Measurements from ENCODE around the gene ARF3.

DNA sequence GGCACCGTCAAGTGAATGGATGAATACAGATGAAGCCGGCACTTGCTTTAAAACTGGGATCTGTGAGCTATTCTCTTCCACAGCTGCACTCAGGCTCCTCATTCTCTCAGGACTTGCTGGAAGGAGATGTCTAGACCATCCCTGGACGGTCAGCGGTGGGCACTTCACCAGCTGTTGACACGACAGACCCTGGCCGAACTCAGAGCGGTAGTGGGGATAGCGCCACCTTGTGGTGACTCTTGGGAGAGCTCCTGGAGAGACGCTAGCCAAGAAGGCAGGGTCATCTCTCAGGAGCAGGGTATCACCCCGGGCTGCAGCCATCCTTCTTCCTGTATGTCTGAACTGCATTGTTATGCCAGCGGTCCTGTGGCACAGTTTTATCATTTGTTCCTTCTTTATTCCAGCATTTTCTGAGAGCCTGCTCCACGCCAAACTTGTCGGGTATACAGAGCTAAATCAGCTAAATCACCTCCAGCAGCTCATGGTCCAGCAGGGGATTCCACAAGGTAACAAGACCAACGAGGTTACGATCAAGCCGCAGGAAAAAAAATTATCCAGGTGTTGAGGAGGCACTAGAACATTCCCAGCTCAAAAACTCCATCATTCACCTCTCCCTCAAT, 30.9 kb upstream of the ARF3 start:
- no peak for TF ChIP-seq EZH2phosphoT487 (IDR thresholded peaks at IDR 0.05; ENCODE audit: insufficient read depth, low read depth)
- TF ChIP-seq EZH2 (IDR thresholded peaks at IDR 0.05; ENCODE audit: insufficient read depth, poor library complexity, severe bottlenecking), result peak; percentile 18

All from GM23248 (cell line).